ENCODE results near the gene NEDD4L.
"Not testable (repeated sequence)": the region's sequence is repeated elsewhere in the genome, so short reads cannot be mapped to it uniquely, and the experiment has no call there.

Gene NEDD4L

GRCh38 chr18:58049000-58049688, 5.1 kb downstream of the NEDD4L start:
- peaks cover 44% of the 10 kb centered on the region for H3K4me1 Mint-ChIP-seq

GRCh38 chr18:58050963-58051362, 6.9 kb downstream of the NEDD4L start:
- DNase-seq; H3K4me3 Mint-ChIP-seq; H3K27ac Mint-ChIP-seq; H3K9me3 Mint-ChIP-seq; H3K27me3 Mint-ChIP-seq (ENCODE audit: low read depth, poor library complexity): not testable (repeated sequence)
- Mint-ChIP-seq H3K36me3 (ENCODE audit: low read depth) (peaks cover 13% of the 10 kb centered on the region), H3K4me1 (peaks cover 48% of the 10 kb centered on the region)

More at GRCh38 chr18:58049000-58049688, 5.1 kb downstream of the NEDD4L start:
- no peak for DNase-seq
- TF ChIP-seq CTCF (IDR thresholded peaks at IDR 0.05): no peak
- H3K27me3 Mint-ChIP-seq (ENCODE audit: low read depth, poor library complexity): peaks cover 5% of the 10 kb centered on the region
- peaks cover 4% of the 10 kb centered on the region for H3K9me3 Mint-ChIP-seq
- H3K27ac Mint-ChIP-seq: no peak overlapping the region
- no peak overlapping the region for H3K4me3 Mint-ChIP-seq
- peaks cover 7% of the 10 kb centered on the region for H3K36me3 Mint-ChIP-seq (ENCODE audit: low read depth)

GRCh38 chr18:58051765-58052460, 7.9 kb downstream of the NEDD4L start:
- Mint-ChIP-seq H3K27me3 (ENCODE audit: low read depth, poor library complexity) (peaks cover 5% of the 10 kb centered on the region), H3K4me3 (no peak overlapping the region), H3K9me3 (peaks cover 4% of the 10 kb centered on the region), H3K27ac (no peak overlapping the region), H3K4me1 (peaks cover 46% of the 10 kb centered on the region), H3K36me3 (ENCODE audit: low read depth) (peaks cover 13% of the 10 kb centered on the region)
- TF ChIP-seq CTCF (IDR thresholded peaks at IDR 0.05): no peak
- no peak for DNase-seq

GRCh38 chr18:58052960-58053359, 8.9 kb downstream of the NEDD4L start:
- H3K36me3 Mint-ChIP-seq (ENCODE audit: low read depth): peaks cover 13% of the 10 kb centered on the region
- no peak for DNase-seq
- no peak for TF ChIP-seq CTCF (IDR thresholded peaks at IDR 0.05)

GRCh38 chr18:58054041-58054781, 10.2 kb downstream of the NEDD4L start:
- Mint-ChIP-seq H3K4me3 (no peak overlapping the region), H3K9me3 (peaks cover 4% of the 10 kb centered on the region), H3K4me1 (peaks cover 53% of the 10 kb centered on the region), H3K36me3 (ENCODE audit: low read depth) (peaks cover 13% of the 10 kb centered on the region), H3K27ac (no peak overlapping the region), H3K27me3 (ENCODE audit: low read depth, poor library complexity) (peaks cover 3% of the 10 kb centered on the region)
- no peak for TF ChIP-seq CTCF (IDR thresholded peaks at IDR 0.05)
- no peak for DNase-seq

More at GRCh38 chr18:58052960-58053359, 8.9 kb downstream of the NEDD4L start:
- Mint-ChIP-seq H3K4me3 (no peak overlapping the region), H3K4me1 (peaks cover 46% of the 10 kb centered on the region), H3K27ac (no peak overlapping the region), H3K27me3 (ENCODE audit: low read depth, poor library complexity) (peaks cover 5% of the 10 kb centered on the region), H3K9me3 (peaks cover 4% of the 10 kb centered on the region)

- H3K27me3 Mint-ChIP-seq (ENCODE audit: low read depth, poor library complexity): no peaks in the 10 kb centered on the region
- TF ChIP-seq CTCF (IDR thresholded peaks at IDR 0.05): no peak
- H3K4me1 Mint-ChIP-seq: peaks cover 55% of the 10 kb centered on the region
- H3K27ac Mint-ChIP-seq: peak overlapping the region; percentile 24
- no peak overlapping the region for H3K4me3 Mint-ChIP-seq
- H3K36me3 Mint-ChIP-seq (ENCODE audit: low read depth): peaks cover 13% of the 10 kb centered on the region
- peaks cover 4% of the 10 kb centered on the region for H3K9me3 Mint-ChIP-seq
- no peak for DNase-seq
Observed at GRCh38 chr18:58055890-58056558, 12.0 kb downstream of the NEDD4L start.

All from nephron progenitor cell (in vitro differentiated cells).